ENCODE measurements around the gene NCS1.

NCS1 gene

DNA sequence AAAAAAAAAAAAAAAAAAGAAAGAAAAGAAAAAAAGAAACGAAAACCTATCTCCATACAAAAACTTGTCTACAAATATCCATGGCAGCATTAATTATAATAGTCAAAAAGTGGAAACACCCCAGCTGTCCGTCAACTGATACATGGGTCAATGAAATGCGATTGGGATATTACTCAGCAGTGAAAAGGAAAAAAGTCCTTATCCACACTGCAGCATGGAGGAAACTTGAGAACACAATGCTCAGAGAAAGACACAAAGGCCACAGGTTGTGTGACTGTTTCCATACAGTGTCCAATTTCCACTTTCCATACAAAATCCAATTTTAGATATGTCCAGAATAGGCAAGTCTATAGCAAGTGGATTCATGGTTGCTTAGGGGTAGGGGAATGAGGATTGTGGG lies 24.3 kb upstream of the NCS1 start:
- Histone ChIP-seq H4K20me1 (ENCODE audit: control insufficient read depth, insufficient read depth, low read depth, low read length) (no peaks in the 10 kb centered on the region), H3K79me2 (ENCODE audit: control insufficient read depth, low read length) (no peaks in the 10 kb centered on the region), H3K9me3 (ENCODE audit: control insufficient read depth, insufficient read depth, low read length) (no peaks in the 10 kb centered on the region), H3K4me2 (ENCODE audit: low read length) (no peak overlapping the region), H3K4me1 (ENCODE audit: control insufficient read depth, low read length) (peaks cover 18% of the 10 kb centered on the region), H3K27ac (ENCODE audit: low read depth, low read length) (no peak overlapping the region), H3K4me3 (ENCODE audit: low read length) (no peak overlapping the region), H3K36me3 (ENCODE audit: control insufficient read depth, low read length) (no peaks in the 10 kb centered on the region), H3K9me2 (replicated peaks; ENCODE audit: control insufficient read depth, low read length) (no peaks in the 10 kb centered on the region), H3F3A (ENCODE audit: control insufficient read depth, insufficient read depth) (no peaks in the 10 kb centered on the region), H3K27me3 (ENCODE audit: control insufficient read depth, low read length) (peaks cover 5% of the 10 kb centered on the region; the same call in 1 of the 2 replicates)
- TF ChIP-seq EZH2phosphoT487 (IDR thresholded peaks at IDR 0.05; ENCODE audit: borderline replicate concordance, low read length): no peak
- TF ChIP-seq, protein P1, sequence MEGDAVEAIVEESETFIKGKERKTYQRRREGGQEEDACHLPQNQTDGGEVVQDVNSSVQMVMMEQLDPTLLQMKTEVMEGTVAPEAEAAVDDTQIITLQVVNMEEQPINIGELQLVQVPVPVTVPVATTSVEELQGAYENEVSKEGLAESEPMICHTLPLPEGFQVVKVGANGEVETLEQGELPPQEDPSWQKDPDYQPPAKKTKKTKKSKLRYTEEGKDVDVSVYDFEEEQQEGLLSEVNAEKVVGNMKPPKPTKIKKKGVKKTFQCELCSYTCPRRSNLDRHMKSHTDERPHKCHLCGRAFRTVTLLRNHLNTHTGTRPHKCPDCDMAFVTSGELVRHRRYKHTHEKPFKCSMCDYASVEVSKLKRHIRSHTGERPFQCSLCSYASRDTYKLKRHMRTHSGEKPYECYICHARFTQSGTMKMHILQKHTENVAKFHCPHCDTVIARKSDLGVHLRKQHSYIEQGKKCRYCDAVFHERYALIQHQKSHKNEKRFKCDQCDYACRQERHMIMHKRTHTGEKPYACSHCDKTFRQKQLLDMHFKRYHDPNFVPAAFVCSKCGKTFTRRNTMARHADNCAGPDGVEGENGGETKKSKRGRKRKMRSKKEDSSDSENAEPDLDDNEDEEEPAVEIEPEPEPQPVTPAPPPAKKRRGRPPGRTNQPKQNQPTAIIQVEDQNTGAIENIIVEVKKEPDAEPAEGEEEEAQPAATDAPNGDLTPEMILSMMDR (IDR thresholded peaks at IDR 0.05; ENCODE audit: low read depth, low read length, poor library complexity, severe bottlenecking): no peak

DNA sequence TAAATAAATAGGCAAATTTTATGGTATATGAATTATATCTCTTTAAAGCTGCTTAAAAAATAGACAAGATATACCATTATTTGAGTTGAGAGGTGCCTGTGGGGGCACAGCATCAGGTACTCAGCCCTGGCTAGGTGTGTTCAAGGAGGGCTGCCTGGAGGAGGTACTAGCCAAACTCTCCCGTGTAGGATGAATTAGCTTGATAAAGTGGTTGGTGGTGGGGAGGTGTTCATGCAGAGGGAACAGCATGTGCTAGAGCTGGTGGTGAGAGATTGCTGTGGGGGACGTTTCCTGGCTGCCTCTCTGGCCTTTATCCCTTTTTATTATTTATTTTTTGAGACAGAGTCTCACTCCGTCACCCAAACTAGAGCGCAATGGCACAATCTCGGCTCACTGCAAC lies 23.2 kb upstream of the NCS1 start:
- no peaks in the 10 kb centered on the region for H3K9me3 ChIP-seq (ENCODE audit: control insufficient read depth, insufficient read depth, low read length)
- no peak overlapping the region for H3K27ac ChIP-seq (ENCODE audit: low read depth, low read length)
- H3F3A ChIP-seq (ENCODE audit: control insufficient read depth, insufficient read depth): no peaks in the 10 kb centered on the region
- H3K4me2 ChIP-seq (ENCODE audit: low read length): no peak overlapping the region
- TF ChIP-seq, protein P1 (IDR thresholded peaks at IDR 0.05; ENCODE audit: low read depth, low read length, poor library complexity, severe bottlenecking): no peak
- no peak for TF ChIP-seq EZH2phosphoT487 (IDR thresholded peaks at IDR 0.05; ENCODE audit: borderline replicate concordance, low read length)
- no peaks in the 10 kb centered on the region for H3K36me3 ChIP-seq (ENCODE audit: control insufficient read depth, low read length)
- no peaks in the 10 kb centered on the region for H3K79me2 ChIP-seq (ENCODE audit: control insufficient read depth, low read length)
- H3K27me3 ChIP-seq (ENCODE audit: control insufficient read depth, low read length): no peaks in the 10 kb centered on the region; the same call in 1 of the 2 replicates
- peaks cover 11% of the 10 kb centered on the region for H3K4me1 ChIP-seq (ENCODE audit: control insufficient read depth, low read length)
- no peaks in the 10 kb centered on the region for H3K9me2 ChIP-seq (replicated peaks; ENCODE audit: control insufficient read depth, low read length)
- no peaks in the 10 kb centered on the region for H4K20me1 ChIP-seq (ENCODE audit: control insufficient read depth, insufficient read depth, low read depth, low read length)
- no peak overlapping the region for H3K4me3 ChIP-seq (ENCODE audit: low read length)

DNA sequence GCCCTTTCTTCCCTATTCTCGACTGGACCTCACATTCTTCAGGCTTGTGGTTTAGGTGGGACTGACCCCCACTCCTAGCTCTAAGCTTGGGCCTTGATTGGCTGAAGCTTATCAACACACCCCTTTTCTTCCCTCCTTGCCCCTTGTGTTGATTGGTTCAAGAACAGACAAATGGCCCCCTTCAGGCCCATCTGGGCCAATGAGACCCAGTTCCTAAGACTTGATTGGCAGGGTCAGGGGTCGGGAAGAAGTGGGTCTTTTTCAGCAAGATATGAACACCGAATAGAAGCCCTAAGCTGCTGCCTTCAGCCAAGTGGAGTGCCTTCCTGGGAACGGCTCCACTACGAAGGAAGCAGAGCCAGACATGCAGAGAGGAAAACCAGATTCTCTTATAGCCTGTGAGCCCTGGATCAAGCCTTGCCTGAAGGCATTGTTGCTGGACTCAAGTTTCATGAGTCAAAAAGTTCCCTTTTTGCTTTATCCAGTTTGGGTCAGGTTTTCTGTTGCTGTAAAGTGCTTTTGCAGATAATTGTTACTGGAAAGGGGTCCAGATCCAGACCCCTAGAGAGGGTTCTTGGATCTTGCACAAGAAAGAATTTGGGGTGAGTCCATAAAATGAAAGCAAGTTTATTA lies 22.4 kb upstream of the NCS1 start:
- no peaks in the 10 kb centered on the region for H3K9me3 ChIP-seq (ENCODE audit: control insufficient read depth, insufficient read depth, low read length)
- TF ChIP-seq, protein P1 (IDR thresholded peaks at IDR 0.05; ENCODE audit: low read depth, low read length, poor library complexity, severe bottlenecking): no peak
- no peak for TF ChIP-seq EZH2phosphoT487 (IDR thresholded peaks at IDR 0.05; ENCODE audit: borderline replicate concordance, low read length)
- no peak overlapping the region for H3K4me3 ChIP-seq (ENCODE audit: low read length)
- H3F3A ChIP-seq (ENCODE audit: control insufficient read depth, insufficient read depth): no peaks in the 10 kb centered on the region
- H3K79me2 ChIP-seq (ENCODE audit: control insufficient read depth, low read length): no peaks in the 10 kb centered on the region
- no peaks in the 10 kb centered on the region for H4K20me1 ChIP-seq (ENCODE audit: control insufficient read depth, insufficient read depth, low read depth, low read length)
- H3K9me2 ChIP-seq (replicated peaks; ENCODE audit: control insufficient read depth, low read length): no peaks in the 10 kb centered on the region
- peaks cover 8% of the 10 kb centered on the region for H3K4me1 ChIP-seq (ENCODE audit: control insufficient read depth, low read length)
- H3K4me2 ChIP-seq (ENCODE audit: low read length): no peak overlapping the region
- H3K27ac ChIP-seq (ENCODE audit: low read depth, low read length): no peak overlapping the region
- H3K36me3 ChIP-seq (ENCODE audit: control insufficient read depth, low read length): no peaks in the 10 kb centered on the region
- H3K27me3 ChIP-seq (ENCODE audit: control insufficient read depth, low read length): no peaks in the 10 kb centered on the region; the same call in 1 of the 2 replicates

Measured in DOHH2 (cell line).